ENCODE data around the gene CALN1. TPM values are rescaled to one million over a fixed set of nuclear protein-coding genes. Genes with fewer than 3 reads are reported as not detected.

The CALN1 gene
- total RNA-seq, 2 donors from 2014 or later, result not detected

GRCh38 chr7:72283309-72283708 is 128.8 kb downstream of the CALN1 start:
- intact Hi-C loops (cut with DNase I), result no loop called here
- DNase-seq (no peak), ATAC-seq (no peak)

- DNase-seq (no peak), ATAC-seq (no peak)
Observed at GRCh38 chr7:72281308-72281707, 130.8 kb downstream of the CALN1 start.

GRCh38 chr7:72279203-72279602 is 132.9 kb downstream of the CALN1 start:
- DNase-seq, result no peak
- intact Hi-C loops (cut with DNase I), result no loop called here
- no peak for ATAC-seq

More at GRCh38 chr7:72281308-72281707, 130.8 kb downstream of the CALN1 start:
- intact Hi-C loops (cut with DNase I), result no loop called here

GRCh38 chr7:72278550-72278949 is 133.6 kb downstream of the CALN1 start:
- ATAC-seq (no peak), DNase-seq (no peak)
- intact Hi-C loops (cut with DNase I), result no loop called here

GRCh38 chr7:72275382-72276070 is 136.6 kb downstream of the CALN1 start:
- ATAC-seq (no peak), DNase-seq (no peak)
- intact Hi-C loops (cut with DNase I), result no loop called here

GRCh38 chr7:72272479-72272878 is 139.7 kb downstream of the CALN1 start:
- DNase-seq, result no peak
- ATAC-seq, result no peak
- intact Hi-C loops (cut with DNase I), result no loop called here

GRCh38 chr7:72268796-72269195 is 143.3 kb downstream of the CALN1 start:
- no peak for ATAC-seq

GRCh38 chr7:72268090-72268489 is 144.0 kb downstream of the CALN1 start:
- intact Hi-C loops (cut with DNase I), result no loop called here
- ATAC-seq, result no peak

More at GRCh38 chr7:72268796-72269195, 143.3 kb downstream of the CALN1 start:
- intact Hi-C loops (cut with DNase I), result no loop called here
- no peak for DNase-seq

GRCh38 chr7:72267291-72267800 is 144.8 kb downstream of the CALN1 start:
- ATAC-seq, result no peak
- no peak for DNase-seq
- intact Hi-C loops (cut with DNase I), result no loop called here

More at GRCh38 chr7:72268090-72268489, 144.0 kb downstream of the CALN1 start:
- DNase-seq, result no peak

GRCh38 chr7:72266771-72267170 is 145.4 kb downstream of the CALN1 start:
- intact Hi-C loops (cut with DNase I), result no loop called here
- DNase-seq, result no peak
- no peak for ATAC-seq

- no peak for ATAC-seq
- DNase-seq, result no peak
- intact Hi-C loops (cut with DNase I), result no loop called here
Observed at GRCh38 chr7:72265071-72265904, 146.8 kb downstream of the CALN1 start.

GRCh38 chr7:72260406-72260805 is 151.7 kb downstream of the CALN1 start:
- DNase-seq (no peak), ATAC-seq (no peak)
- intact Hi-C loops (cut with DNase I), result no loop called here

GRCh38 chr7:72258074-72258473 is 154.1 kb downstream of the CALN1 start:
- no peak for DNase-seq
- no peak for ATAC-seq
- intact Hi-C loops (cut with DNase I), result no loop called here

GRCh38 chr7:72254455-72254854 is 157.7 kb downstream of the CALN1 start:
- ATAC-seq, result no peak
- intact Hi-C loops (cut with DNase I), result no loop called here
- DNase-seq, result no peak

GRCh38 chr7:72249106-72249505 is 163.0 kb downstream of the CALN1 start:
- no peak for ATAC-seq
- no peak for DNase-seq
- intact Hi-C loops (cut with DNase I), result no loop called here

GRCh38 chr7:72244826-72245398 is 167.2 kb downstream of the CALN1 start:
- ATAC-seq (no peak), DNase-seq (no peak)
- intact Hi-C loops (cut with DNase I), result no loop called here

- DNase-seq (no peak), ATAC-seq (no peak)
- intact Hi-C loops (cut with DNase I), result no loop called here
Observed at GRCh38 chr7:72243329-72243728, 168.8 kb downstream of the CALN1 start.

GRCh38 chr7:72235351-72235750 is 176.8 kb downstream of the CALN1 start:
- ATAC-seq (no peak), DNase-seq (no peak)
- intact Hi-C loops (cut with DNase I), result no loop called here

- intact Hi-C loops (cut with DNase I), result no loop called here
- DNase-seq, result no peak
- no peak for ATAC-seq
Observed at GRCh38 chr7:72234086-72234485, 178.1 kb downstream of the CALN1 start.

- ATAC-seq (no peak), DNase-seq (no peak)
- intact Hi-C loops (cut with DNase I), result no loop called here
Observed at GRCh38 chr7:72230281-72230680, 181.9 kb downstream of the CALN1 start.
